PFSK-1 (cell line): ENCODE measurements around the gene SYT6.

Source experiments
- FOXP2 ChIP-seq: optimal IDR thresholded peaks from 2 replicates; pipeline ENCODE3; 2011; ENCODE audit warnings: borderline replicate concordance, control low read depth, inconsistent platforms; ENCODE audit not compliant: insufficient read depth; ENCODE audit errors: extremely low read length, extremely low read depth
- POLR2AphosphoS5 ChIP-seq: IDR thresholded peaks from 2 replicates; pipeline ENCODE4 v1.6.1; 2012; ENCODE audit warnings: low read depth, mild to moderate bottlenecking, control low read depth, low read length, moderate library complexity
- SIN3A ChIP-seq: IDR thresholded peaks from 2 replicates; pipeline ENCODE4 v1.6.1; 2012; ENCODE audit warnings: mild to moderate bottlenecking, low read length, moderate library complexity, borderline replicate concordance; ENCODE audit not compliant: insufficient read depth
- TAF1 ChIP-seq: IDR thresholded peaks from 2 replicates; pipeline ENCODE4 v1.6.1; 2012; ENCODE audit warnings: low read length, control low read depth, borderline replicate concordance; ENCODE audit not compliant: insufficient read depth
- TF ChIP-seq, protein P1 (sequence below), 2 experiments: IDR thresholded peaks; 2 replicates each; pipeline versions ENCODE4 v1.6.1 to v1.8.0; 2011 to 2012; ENCODE audit warnings: low read depth in 2 of 2, low read length in 2 of 2, control low read depth in 1 of 2, inconsistent platforms in 1 of 2, mild to moderate bottlenecking in 1 of 2, moderate library complexity in 1 of 2; ENCODE audit not compliant: insufficient read depth in 1 of 2

SYT6 gene

DNA sequence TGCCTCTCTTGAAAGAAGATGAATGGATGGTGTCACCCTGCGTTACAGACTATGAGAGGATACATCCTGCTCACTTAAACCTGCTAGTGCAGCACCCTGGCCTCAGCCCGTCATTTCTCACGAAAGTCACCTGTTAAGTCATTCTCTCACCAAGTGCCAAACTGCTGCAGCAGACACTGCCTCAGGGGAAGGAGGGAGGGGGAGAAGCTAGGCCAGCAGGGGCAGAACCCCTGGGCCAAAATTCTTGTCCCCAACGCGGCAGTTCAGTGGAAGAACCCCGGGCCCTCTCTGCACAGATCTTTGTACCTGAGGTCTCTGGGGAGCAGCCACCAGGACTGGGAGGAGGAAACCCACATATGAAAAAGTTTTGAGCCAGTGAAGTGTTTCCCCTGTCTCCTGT is 37.6 kb downstream of the SYT6 start:
- TF ChIP-seq TAF1: no peak
- TF ChIP-seq, protein P1, sequence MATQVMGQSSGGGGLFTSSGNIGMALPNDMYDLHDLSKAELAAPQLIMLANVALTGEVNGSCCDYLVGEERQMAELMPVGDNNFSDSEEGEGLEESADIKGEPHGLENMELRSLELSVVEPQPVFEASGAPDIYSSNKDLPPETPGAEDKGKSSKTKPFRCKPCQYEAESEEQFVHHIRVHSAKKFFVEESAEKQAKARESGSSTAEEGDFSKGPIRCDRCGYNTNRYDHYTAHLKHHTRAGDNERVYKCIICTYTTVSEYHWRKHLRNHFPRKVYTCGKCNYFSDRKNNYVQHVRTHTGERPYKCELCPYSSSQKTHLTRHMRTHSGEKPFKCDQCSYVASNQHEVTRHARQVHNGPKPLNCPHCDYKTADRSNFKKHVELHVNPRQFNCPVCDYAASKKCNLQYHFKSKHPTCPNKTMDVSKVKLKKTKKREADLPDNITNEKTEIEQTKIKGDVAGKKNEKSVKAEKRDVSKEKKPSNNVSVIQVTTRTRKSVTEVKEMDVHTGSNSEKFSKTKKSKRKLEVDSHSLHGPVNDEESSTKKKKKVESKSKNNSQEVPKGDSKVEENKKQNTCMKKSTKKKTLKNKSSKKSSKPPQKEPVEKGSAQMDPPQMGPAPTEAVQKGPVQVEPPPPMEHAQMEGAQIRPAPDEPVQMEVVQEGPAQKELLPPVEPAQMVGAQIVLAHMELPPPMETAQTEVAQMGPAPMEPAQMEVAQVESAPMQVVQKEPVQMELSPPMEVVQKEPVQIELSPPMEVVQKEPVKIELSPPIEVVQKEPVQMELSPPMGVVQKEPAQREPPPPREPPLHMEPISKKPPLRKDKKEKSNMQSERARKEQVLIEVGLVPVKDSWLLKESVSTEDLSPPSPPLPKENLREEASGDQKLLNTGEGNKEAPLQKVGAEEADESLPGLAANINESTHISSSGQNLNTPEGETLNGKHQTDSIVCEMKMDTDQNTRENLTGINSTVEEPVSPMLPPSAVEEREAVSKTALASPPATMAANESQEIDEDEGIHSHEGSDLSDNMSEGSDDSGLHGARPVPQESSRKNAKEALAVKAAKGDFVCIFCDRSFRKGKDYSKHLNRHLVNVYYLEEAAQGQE (IDR thresholded peaks at IDR 0.05; ENCODE audit: insufficient read depth in 1 of 2, low read depth in 2 of 2, low read length in 2 of 2): no peak
- no peak for TF ChIP-seq SIN3A
- TF ChIP-seq FOXP2: no peak
- no peak for TF ChIP-seq POLR2AphosphoS5

DNA sequence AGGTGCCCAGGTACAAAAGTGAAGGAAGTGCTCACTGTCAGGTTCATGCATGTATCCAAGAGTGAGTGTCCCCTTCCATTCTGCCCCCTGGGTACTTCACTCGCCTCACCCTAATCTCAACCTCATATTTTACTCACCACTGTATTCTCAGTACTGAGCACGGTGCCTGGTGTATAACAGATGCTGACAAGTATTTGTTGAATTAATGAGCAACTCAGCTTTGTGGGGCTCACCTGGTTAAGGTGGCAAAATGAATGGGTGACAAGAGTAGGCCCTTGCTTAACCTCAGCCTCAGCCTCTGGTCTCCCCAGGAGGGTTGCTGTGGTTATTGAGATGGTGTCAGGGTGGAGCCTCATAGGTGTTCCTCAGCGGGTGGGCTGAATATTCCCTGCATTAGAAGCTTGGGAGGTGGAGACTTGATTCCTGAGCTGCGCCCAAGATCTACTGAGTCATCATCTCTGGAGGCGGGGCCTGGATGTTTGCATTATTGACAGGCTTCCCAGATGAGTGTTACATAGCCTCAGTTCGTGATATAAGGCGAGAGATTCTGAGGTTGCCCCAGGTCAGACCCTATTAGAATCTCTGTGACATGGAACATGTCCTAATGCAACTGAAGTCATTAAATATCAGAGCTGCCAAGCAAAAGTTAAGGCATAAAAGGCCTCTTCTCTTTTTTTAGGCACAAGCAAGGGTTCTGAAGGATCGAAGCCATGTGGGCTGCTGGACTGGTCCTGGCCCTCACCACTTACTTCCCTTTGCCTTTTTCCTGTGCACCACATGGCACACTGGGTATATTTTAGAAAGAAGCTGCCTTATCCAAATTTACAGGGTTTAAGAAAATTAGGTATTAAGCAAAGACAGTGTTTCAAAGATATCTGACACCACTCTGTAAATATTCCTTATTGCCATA is 39.2 kb downstream of the SYT6 start:
- TF ChIP-seq SIN3A (no peak), POLR2AphosphoS5 (no peak), FOXP2 (no peak), TAF1 (no peak)

DNA sequence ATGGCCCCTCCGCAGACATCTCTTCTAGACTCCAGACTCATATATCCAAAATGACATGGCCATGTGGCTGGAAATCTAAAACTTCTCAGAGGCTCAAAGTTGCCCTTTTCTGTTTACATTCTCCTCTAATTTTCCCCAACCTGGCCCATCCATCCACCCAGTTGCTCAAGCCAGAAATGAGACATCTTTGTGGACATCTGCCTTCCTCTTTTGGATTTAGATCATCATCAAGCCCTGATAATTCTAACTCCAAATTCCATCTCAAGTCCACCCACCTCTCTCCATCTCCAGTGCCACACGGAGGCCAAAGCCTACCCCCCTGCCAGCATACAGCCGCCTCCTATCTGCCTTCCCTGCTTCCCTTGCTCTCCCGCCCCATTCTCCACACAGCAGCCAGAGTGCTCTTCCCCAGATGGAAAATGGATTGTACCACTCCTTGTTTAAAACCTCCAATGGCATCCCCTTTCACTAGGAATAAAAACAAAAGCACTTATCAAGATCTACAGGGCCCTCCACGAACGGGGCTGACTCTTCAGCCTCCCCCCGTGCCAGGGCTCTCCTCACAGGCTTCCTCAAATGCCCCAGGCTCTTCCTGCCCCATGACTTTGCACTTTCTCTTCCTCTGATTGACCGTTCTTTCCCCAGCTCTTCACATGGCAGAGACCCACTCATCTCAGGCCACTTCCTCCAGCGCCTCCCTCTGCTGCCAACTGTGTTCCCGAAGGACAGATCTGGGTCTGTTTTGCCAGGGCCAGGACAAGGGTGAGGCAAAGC is 40.1 kb downstream of the SYT6 start:
- TF ChIP-seq FOXP2 (no peak), SIN3A (no peak), POLR2AphosphoS5 (no peak), TAF1 (no peak)
- TF ChIP-seq, protein P1 (IDR thresholded peaks at IDR 0.05; ENCODE audit: insufficient read depth in 1 of 2, low read depth in 2 of 2, low read length in 2 of 2): no peak

DNA sequence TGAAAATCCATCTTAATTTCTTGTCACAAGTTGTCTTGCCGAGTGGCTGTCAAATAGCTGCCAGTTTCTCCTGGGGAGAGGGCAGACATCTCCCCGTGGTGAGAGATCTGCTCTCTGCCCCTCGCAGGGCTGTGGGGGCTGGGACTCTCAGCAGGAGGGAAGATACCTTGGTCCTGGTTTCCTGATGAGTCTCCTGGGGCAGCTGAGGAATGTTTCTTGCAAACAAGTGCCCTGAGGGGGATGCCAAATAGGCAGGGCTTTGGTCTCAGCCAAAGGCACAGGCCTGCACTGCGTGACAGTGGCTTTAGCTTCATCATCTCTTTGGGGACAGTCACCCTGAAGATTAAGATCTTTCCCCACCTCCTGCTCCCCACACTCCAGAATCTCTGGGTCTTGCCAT is 40.9 kb downstream of the SYT6 start:
- TF ChIP-seq, protein P1 (IDR thresholded peaks at IDR 0.05; ENCODE audit: insufficient read depth in 1 of 2, low read depth in 2 of 2, low read length in 2 of 2): no peak
- TF ChIP-seq FOXP2 (no peak), TAF1 (no peak), SIN3A (no peak), POLR2AphosphoS5 (no peak)

DNA sequence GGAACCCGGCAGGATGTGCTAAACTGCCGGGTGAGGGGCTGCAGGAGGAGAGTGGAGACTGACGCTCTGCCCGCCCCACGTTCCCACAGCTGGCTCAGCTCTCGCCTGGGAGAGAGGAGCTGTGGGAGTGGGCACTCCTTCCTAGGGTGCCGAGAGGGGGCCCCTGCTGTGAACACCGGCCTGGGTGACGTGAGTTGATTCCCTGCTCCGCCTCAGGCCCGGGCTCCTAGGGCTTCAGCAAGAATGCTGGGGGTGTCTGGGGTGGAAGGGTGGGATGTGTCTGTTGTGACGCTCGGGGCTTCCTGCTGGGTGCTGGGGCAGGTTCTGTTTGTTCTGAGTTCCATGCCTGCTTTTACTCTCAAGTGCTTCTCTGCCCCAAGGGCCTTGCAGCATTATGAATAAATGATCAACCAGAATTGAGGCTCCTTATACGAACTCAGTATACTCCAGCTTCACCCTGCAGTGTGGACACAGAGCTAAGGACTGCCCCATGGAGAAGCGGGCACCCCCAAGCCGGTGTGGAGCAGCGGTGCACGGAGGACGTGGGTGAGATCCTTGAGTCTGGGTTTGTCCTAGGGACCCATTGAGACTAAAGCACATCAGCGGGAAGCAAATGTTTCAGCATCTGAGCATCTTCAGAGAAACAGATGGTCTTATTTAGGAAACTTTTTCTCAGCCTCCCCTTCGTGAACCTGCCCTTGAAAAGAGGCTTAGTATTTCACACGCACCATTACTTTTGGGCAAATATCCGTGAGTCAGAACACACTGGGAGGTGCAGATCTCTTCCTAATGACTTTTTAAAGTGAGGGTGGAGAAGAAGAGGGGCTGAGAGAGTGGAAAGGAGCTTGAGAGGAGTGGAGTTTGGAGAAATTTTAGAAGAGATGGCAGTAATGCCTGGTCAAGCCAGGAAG is 41.7 kb downstream of the SYT6 start:
- no peak for TF ChIP-seq SIN3A
- TF ChIP-seq FOXP2: no peak
- TF ChIP-seq, protein P1 (IDR thresholded peaks at IDR 0.05; ENCODE audit: insufficient read depth in 1 of 2, low read depth in 2 of 2, low read length in 2 of 2): no peak
- no peak for TF ChIP-seq TAF1
- TF ChIP-seq POLR2AphosphoS5: no peak
